ENCODE measurements around the gene PCDHB14. TPM values are rescaled to one million over a fixed set of nuclear protein-coding genes. Genes with fewer than 3 reads are reported as not detected.

Gene PCDHB14
- total RNA-seq, 2 experiments from 2014 or later: not detected

GRCh38 chr5:141269195-141269594, 46.1 kb downstream of the PCDHB14 start:
- Mint-ChIP-seq H3K36me3 (ENCODE audit: low read depth) (peaks cover 26% of the 10 kb centered on the region), H3K27me3 (no peaks in the 10 kb centered on the region), H3K9me3 (peaks cover 68% of the 10 kb centered on the region), H3K27ac (no peak overlapping the region), H3K4me1 (ENCODE audit: low read depth) (no peaks in the 10 kb centered on the region), H3K4me3 (no peak overlapping the region)
- DNase-seq (no peak), ATAC-seq (no peak)
- TF ChIP-seq, protein P1, sequence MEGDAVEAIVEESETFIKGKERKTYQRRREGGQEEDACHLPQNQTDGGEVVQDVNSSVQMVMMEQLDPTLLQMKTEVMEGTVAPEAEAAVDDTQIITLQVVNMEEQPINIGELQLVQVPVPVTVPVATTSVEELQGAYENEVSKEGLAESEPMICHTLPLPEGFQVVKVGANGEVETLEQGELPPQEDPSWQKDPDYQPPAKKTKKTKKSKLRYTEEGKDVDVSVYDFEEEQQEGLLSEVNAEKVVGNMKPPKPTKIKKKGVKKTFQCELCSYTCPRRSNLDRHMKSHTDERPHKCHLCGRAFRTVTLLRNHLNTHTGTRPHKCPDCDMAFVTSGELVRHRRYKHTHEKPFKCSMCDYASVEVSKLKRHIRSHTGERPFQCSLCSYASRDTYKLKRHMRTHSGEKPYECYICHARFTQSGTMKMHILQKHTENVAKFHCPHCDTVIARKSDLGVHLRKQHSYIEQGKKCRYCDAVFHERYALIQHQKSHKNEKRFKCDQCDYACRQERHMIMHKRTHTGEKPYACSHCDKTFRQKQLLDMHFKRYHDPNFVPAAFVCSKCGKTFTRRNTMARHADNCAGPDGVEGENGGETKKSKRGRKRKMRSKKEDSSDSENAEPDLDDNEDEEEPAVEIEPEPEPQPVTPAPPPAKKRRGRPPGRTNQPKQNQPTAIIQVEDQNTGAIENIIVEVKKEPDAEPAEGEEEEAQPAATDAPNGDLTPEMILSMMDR (IDR thresholded peaks at IDR 0.05): no peak
- ChIA-PET CTCF (no interaction called here), POLR2A (no interaction called here)
- intact Hi-C loops (cut with micrococcal nuclease): no loop called here

DNA sequence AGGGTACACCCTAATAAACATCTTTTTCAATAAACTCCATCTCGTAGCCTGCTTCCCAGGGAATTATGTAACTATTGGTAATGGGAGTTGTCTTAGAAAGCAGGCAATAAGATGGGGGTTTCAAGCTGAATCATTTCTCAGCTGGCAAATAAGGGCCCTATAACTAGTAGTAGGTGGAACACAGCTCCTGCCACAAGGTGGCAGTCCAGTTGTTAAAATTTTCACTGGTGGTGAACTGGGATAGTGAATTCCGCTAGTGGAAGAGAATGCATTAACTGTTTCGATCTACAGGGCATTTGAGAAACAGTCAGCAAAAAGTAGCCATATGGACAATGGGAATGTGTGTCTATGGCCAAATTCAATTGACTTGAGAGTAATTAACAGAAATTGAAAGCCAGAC, 49.8 kb downstream of the PCDHB14 start:
- Mint-ChIP-seq H3K4me3 (no peak overlapping the region), H3K27ac (no peak overlapping the region), H3K36me3 (ENCODE audit: low read depth) (peaks cover 20% of the 10 kb centered on the region), H3K4me1 (ENCODE audit: low read depth) (no peaks in the 10 kb centered on the region), H3K9me3 (peaks cover 61% of the 10 kb centered on the region), H3K27me3 (no peaks in the 10 kb centered on the region)
- DNase-seq: no peak
- ATAC-seq: no peak
- TF ChIP-seq, protein P1 (IDR thresholded peaks at IDR 0.05): no peak
- POLR2A ChIA-PET: interaction anchor here (1.7 kb wide), 1 partner anchor 47 kb away, joined by 4 read pairs; the partner anchor contains the start of gene TAF7
- CTCF ChIA-PET: interaction anchor here (1.7 kb wide), 1 partner anchor 379 kb away, joined by 4 read pairs; no protein-coding TSS in a partner anchor
- intact Hi-C loops (cut with micrococcal nuclease): no loop called here

Other genes with a start within 250 kb of the PCDHB14 start
- gene PCDHB1, start 172.0 kb upstream of the PCDHB14 start, total RNA-seq: not detected
- not detected for gene PCDHB2, start 128.7 kb upstream of the PCDHB14 start, total RNA-seq
- not detected for gene PCDHB3, start 122.9 kb upstream of the PCDHB14 start, total RNA-seq
- gene PCDHB4, start 101.5 kb upstream of the PCDHB14 start, total RNA-seq: not detected
- gene PCDHB5, start 88.1 kb upstream of the PCDHB14 start, total RNA-seq: not detected
- gene PCDHB6, start 73.3 kb upstream of the PCDHB14 start, total RNA-seq: not detected
- gene PCDHB7, start 50.7 kb upstream of the PCDHB14 start, total RNA-seq: not detected
- gene PCDHB8, start 45.6 kb upstream of the PCDHB14 start, total RNA-seq: not detected
- not detected for gene PCDHB16, start 41.0 kb upstream of the PCDHB14 start, total RNA-seq
- gene PCDHB9, start 36.2 kb upstream of the PCDHB14 start, total RNA-seq: not detected
- gene PCDHB10, start 31.0 kb upstream of the PCDHB14 start, total RNA-seq: not detected
- not detected for gene PCDHB11, start 23.7 kb upstream of the PCDHB14 start, total RNA-seq
- gene PCDHB12, start 14.6 kb upstream of the PCDHB14 start, total RNA-seq: not detected
- gene PCDHB13, start 9.4 kb upstream of the PCDHB14 start, total RNA-seq: not detected
- gene PCDHB15, start 22.1 kb downstream of the PCDHB14 start, total RNA-seq: not detected
- gene SLC25A2, start 80.7 kb downstream of the PCDHB14 start, total RNA-seq: under 1 TPM in 1 of 2 experiments, not detected in 1; 0.25 TPM
- 10 to 100 TPM; 56.2 to 58.1 TPM for gene TAF7, start 97.4 kb downstream of the PCDHB14 start, total RNA-seq
- gene PCDHGA1, start 107.2 kb downstream of the PCDHB14 start, total RNA-seq: under 1 TPM in 1 of 2 experiments, not detected in 1; 0.07 TPM
- gene PCDHGA2, start 115.4 kb downstream of the PCDHB14 start, total RNA-seq: not detected
- not detected for gene PCDHGA3, start 120.5 kb downstream of the PCDHB14 start, total RNA-seq
- not detected for gene PCDHGB1, start 126.8 kb downstream of the PCDHB14 start, total RNA-seq
- not detected for gene PCDHGA4, start 131.7 kb downstream of the PCDHB14 start, total RNA-seq
- gene PCDHGB2, start 136.7 kb downstream of the PCDHB14 start, total RNA-seq: under 1 TPM; 0.11 to 0.14 TPM
- gene PCDHGA5, start 140.8 kb downstream of the PCDHB14 start, total RNA-seq: not detected
- gene PCDHGB3, start 146.9 kb downstream of the PCDHB14 start, total RNA-seq: under 1 TPM; 0.07 to 0.16 TPM
- gene PCDHGA6, start 150.5 kb downstream of the PCDHB14 start, total RNA-seq: not detected
- gene PCDHGA7, start 159.4 kb downstream of the PCDHB14 start, total RNA-seq: not detected
- gene PCDHGB4, start 164.4 kb downstream of the PCDHB14 start, total RNA-seq: not detected
- gene PCDHGA8, start 169.3 kb downstream of the PCDHB14 start, total RNA-seq: not detected
- under 1 TPM in 1 of 2 experiments, not detected in 1; 0.11 TPM for gene PCDHGB5, start 174.6 kb downstream of the PCDHB14 start, total RNA-seq
- under 1 TPM in 1 of 2 experiments, not detected in 1; 0.09 TPM for gene PCDHGA9, start 179.4 kb downstream of the PCDHB14 start, total RNA-seq
- gene PCDHGB6, start 184.7 kb downstream of the PCDHB14 start, total RNA-seq: under 1 TPM in 1 of 2 experiments, not detected in 1; 0.09 TPM
- not detected for gene PCDHGA10, start 189.6 kb downstream of the PCDHB14 start, total RNA-seq
- gene PCDHGB7, start 194.3 kb downstream of the PCDHB14 start, total RNA-seq: not detected
- not detected for gene PCDHGA11, start 197.7 kb downstream of the PCDHB14 start, total RNA-seq
- gene PCDHGA12, start 207.2 kb downstream of the PCDHB14 start, total RNA-seq: not detected

Measured in activated CD8-positive, alpha-beta T cell treated with anti-CD3 and anti-CD28 coated beads for 36 hours (primary cell).